H9 (cell line): ENCODE data around the gene H2BW1. TPM values are rescaled to one million over a fixed set of nuclear protein-coding genes. Genes with fewer than 3 reads are reported as not detected.
"Not testable (repeated sequence)": the region's sequence is repeated elsewhere in the genome, so short reads cannot be mapped to it uniquely, and the experiment has no call there.

Source experiments
- DNase-seq: peaks from one replicate; pipeline ENCODE4 v3.0.0-alpha.2; 2017
- H2AFZ ChIP-seq: one replicate; pipeline ENCODE4 v1.6.1; 2013; ENCODE audit warnings: mild to moderate bottlenecking, low read length, control low read depth, moderate library complexity
- H2AK5ac ChIP-seq: 2 replicates; pipeline ENCODE4 v1.6.1; 2013; ENCODE audit warnings: low read length, control low read depth, mixed read lengths; ENCODE audit not compliant: insufficient read length
- H2BK120ac ChIP-seq: one replicate; pipeline ENCODE4 v1.6.1; 2013; ENCODE audit warnings: low read depth, mild to moderate bottlenecking, low read length, control low read depth, inconsistent platforms; ENCODE audit not compliant: poor library complexity, severe bottlenecking
- H2BK12ac ChIP-seq: 2 replicates; pipeline ENCODE4 v1.6.1; 2013; ENCODE audit warnings: low read length, control low read depth, mixed read lengths, low read depth; ENCODE audit not compliant: insufficient read length
- H2BK15ac ChIP-seq: 2 replicates; pipeline ENCODE4 v1.6.1; 2013; ENCODE audit warnings: low read depth, low read length, control low read depth
- H2BK20ac ChIP-seq: one replicate; pipeline ENCODE4 v1.6.1; 2013; ENCODE audit warnings: low read depth, mild to moderate bottlenecking, low read length, control low read depth, inconsistent platforms; ENCODE audit not compliant: poor library complexity, severe bottlenecking
- H2BK5ac ChIP-seq: 2 replicates; pipeline ENCODE4 v1.6.1; 2013; ENCODE audit warnings: low read length, control low read depth, mixed read lengths; ENCODE audit not compliant: insufficient read length
- H3K14ac ChIP-seq: 2 replicates; pipeline ENCODE4 v1.6.1; 2013; ENCODE audit warnings: low read length, control low read depth; ENCODE audit not compliant: insufficient read depth
- H3K18ac ChIP-seq: 2 replicates; pipeline ENCODE4 v1.6.1; 2013; ENCODE audit warnings: low read depth, mild to moderate bottlenecking, mixed read lengths, low read length, control low read depth; ENCODE audit not compliant: insufficient read length
- H3K23ac ChIP-seq: 2 replicates; pipeline ENCODE4 v1.6.1; 2013; ENCODE audit warnings: low read length, control low read depth, mixed read lengths, low read depth; ENCODE audit not compliant: insufficient read length
- H3K23me2 ChIP-seq: 2 replicates; pipeline ENCODE4 v1.6.1; 2013; ENCODE audit warnings: low read depth, mild to moderate bottlenecking, mixed read lengths, low read length, control low read depth; ENCODE audit not compliant: insufficient read length, poor library complexity, severe bottlenecking
- H3K27ac ChIP-seq: 2 replicates; pipeline ENCODE4 v1.5.1; 2013; ENCODE audit warnings: low read length, control low read depth, mixed read lengths, low read depth; ENCODE audit not compliant: insufficient read length
- H3K27me3 ChIP-seq: 2 replicates; pipeline ENCODE4 v1.6.1; 2013; ENCODE audit warnings: low read length, control low read depth, inconsistent platforms; ENCODE audit not compliant: insufficient read depth
- H3K4ac ChIP-seq: 2 replicates; pipeline ENCODE4 v1.6.1; 2013; ENCODE audit warnings: low read depth, mild to moderate bottlenecking, control low read depth, inconsistent platforms, low read length, moderate library complexity
- H3K4me1 ChIP-seq: 2 replicates; pipeline ENCODE4 v1.6.1; 2013; ENCODE audit warnings: low read length, control low read depth, inconsistent platforms; ENCODE audit not compliant: insufficient read depth
- H3K4me2 ChIP-seq: 2 replicates; pipeline ENCODE4 v1.6.1; 2013; ENCODE audit warnings: low read length, control low read depth, mixed read lengths; ENCODE audit not compliant: insufficient read length, insufficient read depth
- H3K56ac ChIP-seq: 2 replicates; pipeline ENCODE4 v1.6.1; 2013; ENCODE audit warnings: low read depth, mild to moderate bottlenecking, mixed read lengths, low read length, control low read depth; ENCODE audit not compliant: insufficient read length
- H3K79me1 ChIP-seq: 2 replicates; pipeline ENCODE4 v1.6.1; 2013; ENCODE audit warnings: low read depth, mild to moderate bottlenecking, moderate library complexity, low read length, control low read depth, inconsistent platforms; ENCODE audit not compliant: insufficient read depth, poor library complexity, severe bottlenecking
- H3K79me2 ChIP-seq: 2 replicates; pipeline ENCODE4 v1.6.1; 2013; ENCODE audit warnings: low read length, control low read depth, inconsistent platforms; ENCODE audit not compliant: insufficient read depth
- H3K9ac ChIP-seq: 2 replicates; pipeline ENCODE4 v1.6.1; 2013; ENCODE audit warnings: low read length, control low read depth, mixed read lengths; ENCODE audit not compliant: insufficient read length; ENCODE audit errors: extremely low read depth
- H3K9me3 ChIP-seq: one replicate; pipeline ENCODE4 v1.6.1; 2013; ENCODE audit warnings: low read depth, low read length, inconsistent platforms; ENCODE audit not compliant: control insufficient read depth
- H3T11ph ChIP-seq: one replicate; pipeline ENCODE4 v1.6.1; 2013; ENCODE audit warnings: mild to moderate bottlenecking, low read length, control low read depth, inconsistent platforms
- H4K20me1 ChIP-seq: one replicate; pipeline ENCODE4 v1.6.1; 2013; ENCODE audit not compliant: control insufficient read depth, insufficient read length, insufficient read depth
- H4K5ac ChIP-seq: 2 replicates; pipeline ENCODE4 v1.6.1; 2013; ENCODE audit warnings: low read depth, mild to moderate bottlenecking, mixed read lengths, low read length, control low read depth; ENCODE audit not compliant: insufficient read length
- H4K8ac ChIP-seq: replicated peaks from 2 replicates; pipeline ENCODE4 v1.6.1; 2013; ENCODE audit warnings: low read length, control low read depth, mixed read lengths, low read depth; ENCODE audit not compliant: insufficient read length
- H4K91ac ChIP-seq: 2 replicates; pipeline ENCODE4 v1.6.1; 2013; ENCODE audit warnings: low read depth, mild to moderate bottlenecking, moderate library complexity, mixed read lengths, low read length, control low read depth; ENCODE audit not compliant: insufficient read length
- H3K27ac Mint-ChIP-seq, 3 experiments: 2 replicates in 2 of 3; 3 replicates in 1 of 3; pipeline ENCODE4 v1.8.0; 2020 to 2021; ENCODE audit warnings: mixed read lengths in 3 of 3, mild to moderate bottlenecking in 1 of 3, moderate library complexity in 1 of 3
- H3K27me3 Mint-ChIP-seq: 2 replicates; pipeline ENCODE4 v1.8.0; 2021; ENCODE audit warnings: low read depth, mild to moderate bottlenecking, moderate library complexity, mixed read lengths
- H3K36me3 Mint-ChIP-seq, 3 experiments: 2 replicates in 2 of 3; 3 replicates in 1 of 3; pipeline ENCODE4 v1.8.0; 2020 to 2021; ENCODE audit warnings: low read depth in 3 of 3, mixed read lengths in 3 of 3; ENCODE audit not compliant: insufficient read depth in 1 of 3
- H3K4me1 Mint-ChIP-seq, 2 experiments: 2 replicates each; pipeline ENCODE4 v1.8.0; 2020; ENCODE audit warnings: mixed read lengths in 2 of 2
- H3K4me3 Mint-ChIP-seq, 2 experiments: 2 replicates in 1 of 2; 3 replicates in 1 of 2; pipeline ENCODE4 v1.8.0; 2020 to 2021; ENCODE audit warnings: mild to moderate bottlenecking in 2 of 2, mixed read lengths in 2 of 2, moderate library complexity in 1 of 2
- H3K9me3 Mint-ChIP-seq, 2 experiments: 2 replicates in 1 of 2; 3 replicates in 1 of 2; pipeline ENCODE4 v1.8.0; 2020; ENCODE audit warnings: mild to moderate bottlenecking in 2 of 2, mixed read lengths in 2 of 2, moderate library complexity in 1 of 2
- WGBS: extraction: QIAGEN DNeasy Blood & Tissue Kit; methylation state at CpG from one replicate; pipeline ENCODE4 v1.1.7; 2013; ENCODE audit warnings: missing lambda C conversion rate, low lambda C conversion rate, mixed read lengths; ENCODE audit not compliant: insufficient read length; ENCODE audit errors: extremely low coverage; 5-methylcytosine and 5-hydroxymethylcytosine counted together
- long read RNA-seq: library from polyadenylated mRNA; unstranded; transcript quantifications from one replicate; pipeline ENCODE4 v2.0.0, GENCODE V29; 2020
- total RNA-seq: library from RNA; stranded (reverse); gene quantifications from 2 replicates; pipeline ENCODE4 v1.2.1, GENCODE V29; 2021
- TF ChIP-seq, protein P1 (sequence below): fragments of 200-600 bp; sonication (generic); conservative IDR thresholded peaks from 3 replicates; pipeline ENCODE4 v1.8.0; 2021; ENCODE audit warnings: antibody characterized with exemption, mild to moderate bottlenecking

The H2BW1 gene, protein sequence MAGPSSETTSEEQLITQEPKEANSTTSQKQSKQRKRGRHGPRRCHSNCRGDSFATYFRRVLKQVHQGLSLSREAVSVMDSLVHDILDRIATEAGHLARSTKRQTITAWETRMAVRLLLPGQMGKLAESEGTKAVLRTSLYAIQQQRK
- 0.26 TPM in 1 of 2 replicates, not detected in the other for total RNA-seq
- long read RNA-seq = 0 reads

DNA sequence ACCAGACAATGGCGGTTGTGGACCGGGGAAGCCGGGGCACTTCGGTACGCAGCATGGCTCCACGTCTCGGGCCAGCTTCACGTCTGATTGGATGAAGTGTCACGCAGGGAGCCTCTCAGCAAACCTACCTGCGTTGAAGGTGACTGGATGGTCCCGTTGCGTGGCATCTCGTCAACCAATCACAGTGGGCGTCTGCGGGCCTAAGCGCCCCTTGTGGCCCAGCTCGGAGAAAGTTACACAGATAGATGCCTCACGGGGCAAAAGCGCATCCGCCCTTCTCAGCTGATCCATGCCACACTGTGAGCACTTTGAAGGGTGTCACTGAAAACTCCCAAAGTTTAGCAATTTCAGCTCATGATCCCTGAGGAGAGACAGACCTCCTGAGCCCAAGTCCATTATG lies at the start of gene H2BW1:
Gene H2BW1, minus strand, starts transcription at position 103 of the 400 bp plus-strand sequence. CDS start 132 bp downstream, outside the sequence.
- no peak for DNase-seq
- Mint-ChIP-seq H3K27me3 (peaks cover 7% of the 10 kb centered on the region), H3K9me3 (peaks cover 0 to 73% of the 10 kb centered on the region in 2 experiments; a peak in 3 of 5 replicates), H3K27ac (no peak within 1 kb of the TSS; a peak in 1 of 7 replicates), H3K4me1 (no peaks in the 10 kb centered on the region), H3K4me3 (no peak within 1 kb of the TSS), H3K36me3 (peaks cover 0 to 2% (median 0%) of the 10 kb centered on the region in 3 experiments; a peak in 1 of 7 replicates)
- no peak within 1 kb of the TSS for H4K91ac ChIP-seq
- no peak within 1 kb of the TSS for H3K27ac ChIP-seq
- H3T11ph ChIP-seq = no peak within 1 kb of the TSS
- H2BK120ac ChIP-seq = no peak within 1 kb of the TSS
- H3K14ac ChIP-seq = no peak within 1 kb of the TSS
- no CpG with 5 or more reads among the region's 20 CpGs for WGBS
- no peak within 1 kb of the TSS for H3K18ac ChIP-seq
- H2BK5ac ChIP-seq = no peak within 1 kb of the TSS
- H3K9ac ChIP-seq = no peak within 1 kb of the TSS
- H3K4ac ChIP-seq = no peak within 1 kb of the TSS
- H4K8ac ChIP-seq = no peak within 1 kb of the TSS
- no peaks in the 10 kb centered on the region for H3K79me2 ChIP-seq
- H4K20me1 ChIP-seq = no peaks in the 10 kb centered on the region
- no peak within 1 kb of the TSS for H2BK20ac ChIP-seq
- H2BK12ac ChIP-seq = no peak within 1 kb of the TSS
- no peak within 1 kb of the TSS for H2BK15ac ChIP-seq
- H3K56ac ChIP-seq = no peak within 1 kb of the TSS
- TF ChIP-seq, protein P1, sequence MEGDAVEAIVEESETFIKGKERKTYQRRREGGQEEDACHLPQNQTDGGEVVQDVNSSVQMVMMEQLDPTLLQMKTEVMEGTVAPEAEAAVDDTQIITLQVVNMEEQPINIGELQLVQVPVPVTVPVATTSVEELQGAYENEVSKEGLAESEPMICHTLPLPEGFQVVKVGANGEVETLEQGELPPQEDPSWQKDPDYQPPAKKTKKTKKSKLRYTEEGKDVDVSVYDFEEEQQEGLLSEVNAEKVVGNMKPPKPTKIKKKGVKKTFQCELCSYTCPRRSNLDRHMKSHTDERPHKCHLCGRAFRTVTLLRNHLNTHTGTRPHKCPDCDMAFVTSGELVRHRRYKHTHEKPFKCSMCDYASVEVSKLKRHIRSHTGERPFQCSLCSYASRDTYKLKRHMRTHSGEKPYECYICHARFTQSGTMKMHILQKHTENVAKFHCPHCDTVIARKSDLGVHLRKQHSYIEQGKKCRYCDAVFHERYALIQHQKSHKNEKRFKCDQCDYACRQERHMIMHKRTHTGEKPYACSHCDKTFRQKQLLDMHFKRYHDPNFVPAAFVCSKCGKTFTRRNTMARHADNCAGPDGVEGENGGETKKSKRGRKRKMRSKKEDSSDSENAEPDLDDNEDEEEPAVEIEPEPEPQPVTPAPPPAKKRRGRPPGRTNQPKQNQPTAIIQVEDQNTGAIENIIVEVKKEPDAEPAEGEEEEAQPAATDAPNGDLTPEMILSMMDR = no peak
- H3K4me1 ChIP-seq = no peaks in the 10 kb centered on the region
- H2AK5ac ChIP-seq = no peak within 1 kb of the TSS
- no peak within 1 kb of the TSS for H2AFZ ChIP-seq
- no peaks in the 10 kb centered on the region for H3K79me1 ChIP-seq
- no peak within 1 kb of the TSS for H3K4me2 ChIP-seq
- H3K9me3 ChIP-seq = peaks cover under 1% of the 10 kb centered on the region
- H4K5ac ChIP-seq = no peak within 1 kb of the TSS
- H3K23ac ChIP-seq = no peak within 1 kb of the TSS
- H3K27me3 ChIP-seq = no peaks in the 10 kb centered on the region
- no peaks in the 10 kb centered on the region for H3K23me2 ChIP-seq

DNA sequence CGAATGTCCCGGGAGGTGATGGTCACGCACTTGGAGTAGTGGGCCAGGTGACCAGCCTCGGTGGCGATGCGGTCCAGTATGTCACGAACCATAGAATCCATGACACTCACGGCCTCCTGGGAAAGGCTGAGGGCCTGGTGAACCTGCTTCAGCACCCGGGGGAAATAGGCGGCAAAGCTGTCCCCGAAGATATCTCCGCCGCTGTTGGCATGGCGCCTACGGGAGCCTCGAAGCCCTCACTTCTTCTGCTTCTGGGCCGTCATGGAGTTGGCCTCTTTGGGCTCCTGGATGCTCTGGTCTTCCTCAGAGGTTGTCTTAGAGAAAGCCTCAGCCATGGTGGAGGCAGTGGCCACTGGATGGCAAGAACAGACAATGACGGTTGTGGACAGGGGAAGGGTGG lies 49.1 kb upstream of the H2BW1 start:
- not testable (repeated sequence) for H3K79me1 ChIP-seq, H2BK120ac ChIP-seq, H3K4me3 Mint-ChIP-seq, H3K23ac ChIP-seq, DNase-seq, H2BK5ac ChIP-seq, H2AFZ ChIP-seq, H2BK20ac ChIP-seq, H4K20me1 ChIP-seq, H3K4me1 Mint-ChIP-seq, H4K5ac ChIP-seq, H3K9ac ChIP-seq, H3K79me2 ChIP-seq, H3K4me1 ChIP-seq, H3K9me3 Mint-ChIP-seq, H3K18ac ChIP-seq, H4K8ac ChIP-seq, H3K56ac ChIP-seq, H3K36me3 Mint-ChIP-seq, H2BK15ac ChIP-seq, H3K4ac ChIP-seq, H2BK12ac ChIP-seq, H3K27ac Mint-ChIP-seq, H3K14ac ChIP-seq, H3K27ac ChIP-seq, H2AK5ac ChIP-seq, H4K91ac ChIP-seq, H3T11ph ChIP-seq, H3K9me3 ChIP-seq, H3K23me2 ChIP-seq, H3K27me3 Mint-ChIP-seq, H3K4me2 ChIP-seq, H3K27me3 ChIP-seq
- WGBS = no CpG with 5 or more reads among the region's 18 CpGs
